ENCODE results near the gene ARF5.

DNA sequence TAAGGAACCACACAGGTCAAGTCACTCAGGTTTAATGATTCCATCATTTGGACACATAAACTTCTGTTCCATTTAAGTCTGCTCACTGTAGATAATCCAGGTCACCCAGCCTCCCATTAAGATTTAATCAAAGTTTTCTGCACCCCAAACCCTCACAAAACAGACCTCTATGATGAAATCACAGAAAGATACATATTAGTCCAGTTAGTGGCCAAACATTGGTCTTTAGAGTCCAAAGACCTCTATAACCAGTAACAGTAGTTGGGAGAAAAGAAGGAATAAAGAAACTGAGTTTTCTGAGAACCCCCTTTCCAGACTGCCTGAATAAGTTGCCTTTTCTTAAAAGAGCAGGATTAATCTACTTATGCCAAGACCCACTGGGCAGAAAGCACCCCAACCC is 7.6 kb upstream of the ARF5 start:
- TF ChIP-seq, protein P1, sequence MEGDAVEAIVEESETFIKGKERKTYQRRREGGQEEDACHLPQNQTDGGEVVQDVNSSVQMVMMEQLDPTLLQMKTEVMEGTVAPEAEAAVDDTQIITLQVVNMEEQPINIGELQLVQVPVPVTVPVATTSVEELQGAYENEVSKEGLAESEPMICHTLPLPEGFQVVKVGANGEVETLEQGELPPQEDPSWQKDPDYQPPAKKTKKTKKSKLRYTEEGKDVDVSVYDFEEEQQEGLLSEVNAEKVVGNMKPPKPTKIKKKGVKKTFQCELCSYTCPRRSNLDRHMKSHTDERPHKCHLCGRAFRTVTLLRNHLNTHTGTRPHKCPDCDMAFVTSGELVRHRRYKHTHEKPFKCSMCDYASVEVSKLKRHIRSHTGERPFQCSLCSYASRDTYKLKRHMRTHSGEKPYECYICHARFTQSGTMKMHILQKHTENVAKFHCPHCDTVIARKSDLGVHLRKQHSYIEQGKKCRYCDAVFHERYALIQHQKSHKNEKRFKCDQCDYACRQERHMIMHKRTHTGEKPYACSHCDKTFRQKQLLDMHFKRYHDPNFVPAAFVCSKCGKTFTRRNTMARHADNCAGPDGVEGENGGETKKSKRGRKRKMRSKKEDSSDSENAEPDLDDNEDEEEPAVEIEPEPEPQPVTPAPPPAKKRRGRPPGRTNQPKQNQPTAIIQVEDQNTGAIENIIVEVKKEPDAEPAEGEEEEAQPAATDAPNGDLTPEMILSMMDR (IDR thresholded peaks at IDR 0.05) = no peak
- TF ChIP-seq POLR2AphosphoS5 (IDR thresholded peaks at IDR 0.05) (no peak), POLR2A (IDR thresholded peaks at IDR 0.05) (no peak)
